GM18867 (cell line): ENCODE measurements around the gene FHDC1.

Experiments
- ATAC-seq: cut with Tn5 transposase; IDR thresholded peaks from one replicate; pipeline ENCODE4 v1.9.1; 2021; ENCODE audit warnings: mild to moderate bottlenecking, moderate library complexity; ENCODE audit not compliant: unreplicated experiment

Gene FHDC1

DNA sequence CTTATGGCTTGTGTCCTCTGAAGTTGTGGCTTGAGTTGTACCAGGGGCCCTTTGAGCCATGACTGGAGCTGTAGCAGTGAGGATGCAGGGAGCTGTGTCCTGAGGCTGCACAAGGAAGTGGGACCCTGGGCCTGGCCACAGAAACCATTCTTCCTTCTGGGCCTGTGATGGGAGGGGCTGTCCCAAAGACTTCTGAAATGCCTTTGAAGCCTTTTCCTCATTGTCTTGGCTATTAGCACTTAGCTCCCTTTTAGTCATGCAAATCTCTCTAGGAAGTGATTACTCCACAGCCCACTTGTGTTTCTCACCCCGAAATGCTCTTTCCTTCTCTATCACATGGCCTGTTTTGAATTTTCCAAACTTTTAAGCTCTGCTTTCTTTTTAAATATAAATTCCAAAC lies 92.4 kb downstream of the FHDC1 start:
- no peak for ATAC-seq
